Measurements from ENCODE around the gene TTC7B.
"Not testable (repeated sequence)": the region's sequence is repeated elsewhere in the genome, so short reads cannot be mapped to it uniquely, and the experiment has no call there.

TTC7B gene

GRCh38 chr14:90531497-90531896 is 284.7 kb downstream of the TTC7B start:
- Histone ChIP-seq H3K27ac (replicated peaks) (no peak overlapping the region), H3K4me3 (replicated peaks; ENCODE audit: insufficient read depth, low read length) (no peak overlapping the region), H3K27me3 (ENCODE audit: insufficient read depth, poor library complexity, severe bottlenecking) (no peaks in the 10 kb centered on the region)
- DNase-seq (ENCODE audit: low read depth in 1 of 2, low spot score in 1 of 2) = no peak
- TF ChIP-seq GABPA (IDR thresholded peaks at IDR 0.05; ENCODE audit: low read depth) = no peak
- TF ChIP-seq SPI1 (IDR thresholded peaks at IDR 0.05; ENCODE audit: borderline replicate concordance, low read depth) = no peak
- TF ChIP-seq REST (IDR thresholded peaks at IDR 0.05; ENCODE audit: insufficient replicate concordance, low read depth) = no peak
- no peak for TF ChIP-seq POLR2AphosphoS5 (IDR thresholded peaks at IDR 0.05; ENCODE audit: low read depth)
- TF ChIP-seq CTCF (IDR thresholded peaks at IDR 0.05; ENCODE audit: insufficient read depth, low read length) = no peak

GRCh38 chr14:90530523-90530922 is 285.7 kb downstream of the TTC7B start:
- Histone ChIP-seq H3K27ac (replicated peaks) (no peak overlapping the region), H3K27me3 (ENCODE audit: insufficient read depth, poor library complexity, severe bottlenecking) (no peaks in the 10 kb centered on the region), H3K4me3 (replicated peaks; ENCODE audit: insufficient read depth, low read length) (no peak overlapping the region)
- DNase-seq (ENCODE audit: low read depth in 1 of 2, low spot score in 1 of 2) = no peak
- TF ChIP-seq REST (IDR thresholded peaks at IDR 0.05; ENCODE audit: insufficient replicate concordance, low read depth) = no peak
- TF ChIP-seq SPI1 (IDR thresholded peaks at IDR 0.05; ENCODE audit: borderline replicate concordance, low read depth) = no peak
- TF ChIP-seq POLR2AphosphoS5 (IDR thresholded peaks at IDR 0.05; ENCODE audit: low read depth) = no peak
- no peak for TF ChIP-seq GABPA (IDR thresholded peaks at IDR 0.05; ENCODE audit: low read depth)
- no peak for TF ChIP-seq CTCF (IDR thresholded peaks at IDR 0.05; ENCODE audit: insufficient read depth, low read length)

- Histone ChIP-seq H3K27me3 (ENCODE audit: insufficient read depth, poor library complexity, severe bottlenecking) (no peaks in the 10 kb centered on the region), H3K4me3 (replicated peaks; ENCODE audit: insufficient read depth, low read length) (no peak overlapping the region), H3K27ac (replicated peaks) (no peak overlapping the region)
- TF ChIP-seq CTCF (IDR thresholded peaks at IDR 0.05; ENCODE audit: insufficient read depth, low read length) = no peak
- no peak for TF ChIP-seq REST (IDR thresholded peaks at IDR 0.05; ENCODE audit: insufficient replicate concordance, low read depth)
- TF ChIP-seq GABPA (IDR thresholded peaks at IDR 0.05; ENCODE audit: low read depth) = no peak
- no peak for TF ChIP-seq POLR2AphosphoS5 (IDR thresholded peaks at IDR 0.05; ENCODE audit: low read depth)
- TF ChIP-seq SPI1 (IDR thresholded peaks at IDR 0.05; ENCODE audit: borderline replicate concordance, low read depth) = no peak
- no peak for DNase-seq (ENCODE audit: low read depth in 1 of 2, low spot score in 1 of 2)
Measured at GRCh38 chr14:90527978-90528377, 288.3 kb downstream of the TTC7B start.

GRCh38 chr14:90526536-90526935 is 289.7 kb downstream of the TTC7B start:
- not testable (repeated sequence) for DNase-seq (ENCODE audit: low read depth in 1 of 2, low spot score in 1 of 2); H3K4me3 ChIP-seq (replicated peaks; ENCODE audit: insufficient read depth, low read length); H3K27ac ChIP-seq (replicated peaks); H3K27me3 ChIP-seq (ENCODE audit: insufficient read depth, poor library complexity, severe bottlenecking)

- H3K27me3 ChIP-seq (ENCODE audit: insufficient read depth, poor library complexity, severe bottlenecking); DNase-seq (ENCODE audit: low read depth in 1 of 2, low spot score in 1 of 2); H3K4me3 ChIP-seq (replicated peaks; ENCODE audit: insufficient read depth, low read length); H3K27ac ChIP-seq (replicated peaks): not testable (repeated sequence)
Measured at GRCh38 chr14:90525353-90526028, 290.7 kb downstream of the TTC7B start.

Data from HL-60 (cell line).